HepG2 (cell line): Measurements from ENCODE around the gene JAKMIP2. TPM values are rescaled to one million over a fixed set of nuclear protein-coding genes. Genes with fewer than 3 reads are reported as not detected.

Experiments used
- AGO2 ChIP-seq: fragments of 200-400 bp; formaldehyde crosslinking; optimal IDR thresholded peaks from 2 replicates; pipeline ENCODE3; 2017; ENCODE audit warnings: mild to moderate bottlenecking, low read depth, low read length, moderate library complexity
- ATF7 ChIP-seq, 2 experiments: fragments of 450-650 bp in 1 of 2; sonication (generic) in 1 of 2; formaldehyde crosslinking in 1 of 2; IDR thresholded peaks; 2 replicates each; pipeline versions ENCODE4 v1.4.0 to v1.6.1; 2016 to 2020; ENCODE audit warnings: antibody characterized with exemption in 1 of 2, mild to moderate bottlenecking in 1 of 2, missing genetic modification reagents in 1 of 2
- BCL6 ChIP-seq: IDR thresholded peaks from 2 replicates; pipeline ENCODE4 v1.6.1; 2016; ENCODE audit warnings: missing genetic modification reagents, missing compliant biosample characterization
- CEBPB ChIP-seq: IDR thresholded peaks from 2 replicates; pipeline ENCODE4 v1.6.1; 2011; ENCODE audit warnings: low read depth, low read length, improper control_type of control experiment, borderline replicate concordance
- DPF2 ChIP-seq: sonication (generic); formaldehyde crosslinking; IDR thresholded peaks from 2 replicates; pipeline ENCODE4 v1.4.0; 2020; ENCODE audit warnings: mild to moderate bottlenecking, low read depth, missing genetic modification reagents, borderline replicate concordance
- EED ChIP-seq: sonication (generic); formaldehyde crosslinking; IDR thresholded peaks from 2 replicates; pipeline ENCODE4 v1.5.0; 2020; ENCODE audit warnings: mild to moderate bottlenecking, missing genetic modification reagents
- GATAD1 ChIP-seq: IDR thresholded peaks from 2 replicates; pipeline ENCODE4 v1.6.1; 2016; ENCODE audit warnings: missing genetic modification reagents, missing compliant biosample characterization
- IKZF1 ChIP-seq: fragments of 450-650 bp; IDR thresholded peaks from 2 replicates; pipeline ENCODE4 v1.7.1; 2016
- IRF2 ChIP-seq: IDR thresholded peaks from 2 replicates; pipeline ENCODE4 v1.6.1; 2018; ENCODE audit warnings: missing genetic modification reagents, missing compliant biosample characterization
- MBD4 ChIP-seq: IDR thresholded peaks from 2 replicates; pipeline ENCODE4 v1.6.1; 2012; ENCODE audit warnings: low read length, inconsistent platforms, borderline replicate concordance
- MIXL1 ChIP-seq: IDR thresholded peaks from 2 replicates; pipeline ENCODE4 v1.6.1; 2016
- MTF2 ChIP-seq: sonication (generic); formaldehyde crosslinking; IDR thresholded peaks from 2 replicates; pipeline ENCODE4 v1.5.0; 2020; ENCODE audit warnings: missing genetic modification reagents, borderline replicate concordance
- NPAS2 ChIP-seq: sonication (generic); formaldehyde crosslinking; IDR thresholded peaks from 2 replicates; pipeline ENCODE4 v1.8.0; 2022; ENCODE audit warnings: mild to moderate bottlenecking, missing genetic modification reagents, borderline replicate concordance
- PLRG1 ChIP-seq: fragments of 450-650 bp; conservative IDR thresholded peaks from 2 replicates; pipeline ENCODE4 v1.6.1; 2016
- SALL1 ChIP-seq: sonication (generic); formaldehyde crosslinking; IDR thresholded peaks from 2 replicates; pipeline ENCODE4 v1.8.0; 2022; ENCODE audit warnings: mild to moderate bottlenecking, missing genetic modification reagents
- SRF ChIP-seq: IDR thresholded peaks from 2 replicates; pipeline ENCODE4 v1.6.1; 2011; ENCODE audit warnings: mild to moderate bottlenecking, low read depth, low read length, moderate library complexity
- TSC22D2 ChIP-seq: sonication (generic); formaldehyde crosslinking; IDR thresholded peaks from 2 replicates; pipeline ENCODE4 v1.5.1; 2020; ENCODE audit warnings: missing genetic modification reagents, mild to moderate bottlenecking, borderline replicate concordance
- ZNF782 ChIP-seq: sonication (generic); formaldehyde crosslinking; IDR thresholded peaks from 2 replicates; pipeline ENCODE4 v1.4.0; 2020; ENCODE audit warnings: missing genetic modification reagents, mild to moderate bottlenecking, borderline replicate concordance
- ZNF792 ChIP-seq: IDR thresholded peaks from 2 replicates; pipeline ENCODE4 v1.6.1; 2016
- ZSCAN25 ChIP-seq: sonication (generic); formaldehyde crosslinking; IDR thresholded peaks from 2 replicates; pipeline ENCODE4 v1.8.0; 2022; ENCODE audit warnings: mild to moderate bottlenecking, missing genetic modification reagents
- polyA plus RNA-seq, 8 experiments: library from polyadenylated mRNA; depleted of rRNA in 3 of 8; stranded (reverse) in 7 of 8; unstranded in 1 of 8; fragments of >200 nt; fragmentation: Illumina TruSeq in 4 of 8; extraction: Trizol in 4 of 8; gene quantifications; 2 replicates each; pipeline versions ENCODE4 v1.2.1 to v1.2.3, GENCODE V29; 2011 to 2016; ENCODE audit warnings: low read depth in 4 of 8, missing spikeins in 1 of 8, mixed read lengths in 1 of 8; ENCODE audit not compliant: insufficient read depth in 1 of 8
- total RNA-seq, 5 experiments: library from RNA; depleted of rRNA; stranded (reverse); fragments of >200 nt; fragmentation: Illumina TruSeq; extraction: Trizol; gene quantifications; 2 replicates each; pipeline ENCODE4 v1.2.3, GENCODE V29; 2016; ENCODE audit warnings: low read depth in 1 of 5
- TF ChIP-seq, protein P1 (sequence below): sonication (generic); formaldehyde crosslinking; IDR thresholded peaks from 2 replicates; pipeline ENCODE4 v1.4.0; 2020; ENCODE audit warnings: missing genetic modification reagents, borderline replicate concordance
- TF ChIP-seq, protein P2 (sequence below): sonication (generic); formaldehyde crosslinking; IDR thresholded peaks from 2 replicates; pipeline ENCODE4 v1.4.0; 2020; ENCODE audit warnings: missing genetic modification reagents, mild to moderate bottlenecking, borderline replicate concordance

JAKMIP2 gene
- total and polyA plus RNA-seq, 2 of the 13 experiments (the other 11 are each of a cell fraction or from before 2014, with no cell fraction given) = 0.04 to 2.1 TPM

DNA sequence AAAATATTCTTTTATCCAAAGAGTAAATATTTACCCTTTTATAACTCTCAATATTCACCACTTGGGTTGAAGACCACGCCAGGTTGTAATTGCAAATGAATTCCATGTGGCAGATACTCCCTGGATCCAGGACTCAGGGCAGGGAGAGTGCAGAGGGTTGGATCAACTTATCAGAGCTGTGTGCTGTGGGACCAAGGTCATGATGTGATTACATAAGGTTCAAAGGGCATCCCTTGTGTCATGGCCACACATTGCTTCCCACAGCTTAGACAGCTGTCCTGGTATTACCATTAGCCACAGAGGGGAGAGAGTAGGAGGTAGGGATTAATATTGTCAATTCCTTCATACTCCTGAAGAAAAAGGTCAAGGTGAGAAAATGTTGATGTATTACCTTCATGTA is 133.9 kb downstream of the JAKMIP2 start (continued):
- TF ChIP-seq, protein P1, sequence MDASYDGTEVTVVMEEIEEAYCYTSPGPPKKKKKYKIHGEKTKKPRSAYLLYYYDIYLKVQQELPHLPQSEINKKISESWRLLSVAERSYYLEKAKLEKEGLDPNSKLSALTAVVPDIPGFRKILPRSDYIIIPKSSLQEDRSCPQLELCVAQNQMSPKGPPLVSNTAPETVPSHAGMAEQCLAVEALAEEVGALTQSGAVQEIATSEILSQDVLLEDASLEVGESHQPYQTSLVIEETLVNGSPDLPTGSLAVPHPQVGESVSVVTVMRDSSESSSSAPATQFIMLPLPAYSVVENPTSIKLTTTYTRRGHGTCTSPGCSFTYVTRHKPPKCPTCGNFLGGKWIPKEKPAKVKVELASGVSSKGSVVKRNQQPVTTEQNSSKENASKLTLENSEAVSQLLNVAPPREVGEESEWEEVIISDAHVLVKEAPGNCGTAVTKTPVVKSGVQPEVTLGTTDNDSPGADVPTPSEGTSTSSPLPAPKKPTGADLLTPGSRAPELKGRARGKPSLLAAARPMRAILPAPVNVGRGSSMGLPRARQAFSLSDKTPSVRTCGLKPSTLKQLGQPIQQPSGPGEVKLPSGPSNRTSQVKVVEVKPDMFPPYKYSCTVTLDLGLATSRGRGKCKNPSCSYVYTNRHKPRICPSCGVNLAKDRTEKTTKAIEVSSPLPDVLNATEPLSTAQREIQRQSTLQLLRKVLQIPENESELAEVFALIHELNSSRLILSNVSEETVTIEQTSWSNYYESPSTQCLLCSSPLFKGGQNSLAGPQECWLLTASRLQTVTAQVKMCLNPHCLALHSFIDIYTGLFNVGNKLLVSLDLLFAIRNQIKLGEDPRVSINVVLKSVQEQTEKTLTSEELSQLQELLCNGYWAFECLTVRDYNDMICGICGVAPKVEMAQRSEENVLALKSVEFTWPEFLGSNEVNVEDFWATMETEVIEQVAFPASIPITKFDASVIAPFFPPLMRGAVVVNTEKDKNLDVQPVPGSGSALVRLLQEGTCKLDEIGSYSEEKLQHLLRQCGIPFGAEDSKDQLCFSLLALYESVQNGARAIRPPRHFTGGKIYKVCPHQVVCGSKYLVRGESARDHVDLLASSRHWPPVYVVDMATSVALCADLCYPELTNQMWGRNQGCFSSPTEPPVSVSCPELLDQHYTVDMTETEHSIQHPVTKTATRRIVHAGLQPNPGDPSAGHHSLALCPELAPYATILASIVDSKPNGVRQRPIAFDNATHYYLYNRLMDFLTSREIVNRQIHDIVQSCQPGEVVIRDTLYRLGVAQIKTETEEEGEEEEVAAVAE (CRISPR knock-in tag) = no peak
- TF ChIP-seq MBD4 = no peak
- TF ChIP-seq SALL1 = peak; percentile 97
- peak; percentile 79 for TF ChIP-seq CEBPB
- TF ChIP-seq IRF2 (CRISPR knock-in tag) = peak; percentile 87
- TF ChIP-seq, protein P2, sequence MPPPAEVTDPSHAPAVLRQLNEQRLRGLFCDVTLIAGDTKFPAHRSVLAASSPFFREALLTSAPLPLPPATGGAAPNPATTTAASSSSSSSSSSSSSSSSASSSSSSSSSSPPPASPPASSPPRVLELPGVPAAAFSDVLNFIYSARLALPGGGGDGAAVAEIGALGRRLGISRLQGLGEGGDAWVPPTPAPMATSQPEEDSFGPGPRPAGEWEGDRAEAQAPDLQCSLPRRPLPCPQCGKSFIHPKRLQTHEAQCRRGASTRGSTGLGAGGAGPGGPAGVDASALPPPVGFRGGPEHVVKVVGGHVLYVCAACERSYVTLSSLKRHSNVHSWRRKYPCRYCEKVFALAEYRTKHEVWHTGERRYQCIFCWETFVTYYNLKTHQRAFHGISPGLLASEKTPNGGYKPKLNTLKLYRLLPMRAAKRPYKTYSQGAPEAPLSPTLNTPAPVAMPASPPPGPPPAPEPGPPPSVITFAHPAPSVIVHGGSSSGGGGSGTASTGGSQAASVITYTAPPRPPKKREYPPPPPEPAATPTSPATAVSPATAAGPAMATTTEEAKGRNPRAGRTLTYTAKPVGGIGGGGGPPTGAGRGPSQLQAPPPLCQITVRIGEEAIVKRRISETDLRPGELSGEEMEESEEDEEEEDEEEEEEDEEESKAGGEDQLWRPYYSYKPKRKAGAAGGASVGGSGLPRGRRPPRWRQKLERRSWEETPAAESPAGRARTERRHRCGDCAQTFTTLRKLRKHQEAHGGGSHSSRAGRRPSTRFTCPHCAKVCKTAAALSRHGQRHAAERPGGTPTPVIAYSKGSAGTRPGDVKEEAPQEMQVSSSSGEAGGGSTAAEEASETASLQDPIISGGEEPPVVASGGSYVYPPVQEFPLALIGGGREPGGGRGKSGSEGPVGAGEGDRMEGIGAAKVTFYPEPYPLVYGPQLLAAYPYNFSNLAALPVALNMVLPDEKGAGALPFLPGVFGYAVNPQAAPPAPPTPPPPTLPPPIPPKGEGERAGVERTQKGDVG (CRISPR knock-in tag) = no peak
- no peak; the same call in 1 of the 2 replicates for TF ChIP-seq ZNF782
- TF ChIP-seq NPAS2 = no peak
- peak; percentile 75 for TF ChIP-seq BCL6 (CRISPR knock-in tag)
- no peak for TF ChIP-seq EED (CRISPR knock-in tag)
- TF ChIP-seq MIXL1 (CRISPR knock-in tag) = peak; percentile 93
- TF ChIP-seq IKZF1 = no peak
- TF ChIP-seq MTF2 (CRISPR knock-in tag) = no peak
- TF ChIP-seq ZNF792 (CRISPR knock-in tag) = no peak; the same call in 1 of the 2 replicates
- no peak for TF ChIP-seq AGO2
- no peak for TF ChIP-seq SRF
- TF ChIP-seq ATF7 (IDR thresholded peaks at IDR 0.05) = no peak
- no peak; the same call in 1 of the 2 replicates for TF ChIP-seq ATF7 (CRISPR knock-in tag; IDR thresholded peaks at IDR 0.05)
- TF ChIP-seq TSC22D2 (CRISPR knock-in tag) = no peak
- no peak for TF ChIP-seq PLRG1
- TF ChIP-seq ZSCAN25 = peak; percentile 82
- TF ChIP-seq DPF2 (CRISPR knock-in tag) = peak; percentile 79
- TF ChIP-seq GATAD1 (CRISPR knock-in tag) = peak; percentile 51; the same call in 1 of the 2 replicates
